K562 (cell line): ENCODE results near the gene ACTG2. TPM values are rescaled to one million over a fixed set of nuclear protein-coding genes. Genes with fewer than 3 reads are reported as not detected.

Experiments used
- ATAC-seq: fragments of 200-7000 bp; cut with Tn5 transposase; 3 replicates; pipeline ENCODE4 v1.9.1; 2020; ENCODE audit warnings: moderate library complexity
- BruUV-seq: library from RNA; stranded (reverse); fragments of 400-500 nt; replicated peaks from 2 replicates; lab custom pipeline; 2021; lab: Mats Ljungman, UMichigan
- CTCF ChIA-PET: fragments of 300-600 bp; formaldehyde crosslinking; extraction: SDS; loops from one replicate; lab custom pipeline; 2021; ENCODE audit warnings: low intra/inter-chr PET ratio; lab: Yijun Ruan, JAX
- POLR2A ChIA-PET: fragments of 300-600, 350-650 bp; sonication (Branson Sonifier 250); formaldehyde crosslinking; extraction: SDS; loops from one replicate; lab custom pipeline; 2021; ENCODE audit warnings: antibody characterized with exemption, inconsistent platforms; lab: Yijun Ruan, JAX
- DNase-seq, 4 experiments: peaks; one replicate each; pipeline versions ENCODE4 v3.0.0 to v3.0.0-alpha.2; 2011 to 2018; ENCODE audit warnings: low spot score in 3 of 4, mixed read lengths in 3 of 4; ENCODE audit errors: extremely low read depth in 1 of 4
- FAIRE-seq: peaks from 2 replicates; lab custom pipeline; 2011; peaks lifted over from hg19 to GRCh38; lab: Jason Lieb, UNC
- H2AFZ ChIP-seq: 2 replicates; pipeline ENCODE4 v1.6.0; 2011; ENCODE audit warnings: low read depth, low read length, control low read depth, inconsistent platforms
- H3K27ac ChIP-seq: fragments of 200-600 bp; 3 replicates; pipeline ENCODE4 v1.8.0; 2011; ENCODE audit warnings: low read depth, mild to moderate bottlenecking, control low read depth, inconsistent platforms, low read length, moderate library complexity, mixed read lengths; ENCODE audit errors: extremely low read depth
- H3K27me3 ChIP-seq, 2 experiments: fragments of 300-600 bp in 1 of 2; 2 replicates in 1 of 2; 3 replicates in 1 of 2; pipeline versions ENCODE4 v1.6.0 to v1.8.0; 2011; ENCODE audit warnings: inconsistent platforms in 2 of 2, low read length in 2 of 2, mild to moderate bottlenecking in 1 of 2, mixed read lengths in 1 of 2, moderate library complexity in 1 of 2; ENCODE audit not compliant: control insufficient read depth in 2 of 2, insufficient read depth in 2 of 2
- H3K36me3 ChIP-seq: fragments of 300-600 bp; 3 replicates; pipeline ENCODE4 v1.8.0; 2011; ENCODE audit warnings: mild to moderate bottlenecking, low read length, inconsistent platforms; ENCODE audit not compliant: control insufficient read depth, insufficient read depth
- H3K4me1 ChIP-seq, 2 experiments: fragments of 200-600 bp in 1 of 2; replicated peaks in 1 of 2; 2 replicates in 1 of 2; 3 replicates in 1 of 2; pipeline versions ENCODE4 v1.5.1 to v1.8.0; 2011; ENCODE audit warnings: inconsistent platforms in 2 of 2, low read length in 2 of 2, mild to moderate bottlenecking in 1 of 2, mixed read lengths in 1 of 2, moderate library complexity in 1 of 2; ENCODE audit not compliant: control insufficient read depth in 2 of 2, insufficient read depth in 2 of 2
- H3K4me2 ChIP-seq: 2 replicates; pipeline ENCODE4 v1.6.1; 2011; ENCODE audit warnings: low read length, control low read depth, inconsistent platforms, mixed read lengths; ENCODE audit not compliant: insufficient read depth
- H3K4me3 ChIP-seq: fragments of 200-600 bp; sonication (generic), shearing (Covaris generic); 2 replicates; pipeline ENCODE4 v1.5.1; 2016; ENCODE audit warnings: control low read depth, inconsistent platforms
- H3K79me2 ChIP-seq: fragments of 200-600 bp; 3 replicates; pipeline ENCODE4 v1.8.0; 2011; ENCODE audit warnings: low read length, inconsistent platforms; ENCODE audit not compliant: control insufficient read depth, insufficient read depth
- H3K9ac ChIP-seq, 2 experiments: 2 replicates each; pipeline versions ENCODE4 v1.6.0 to v1.6.1; 2011; ENCODE audit warnings: low read depth in 2 of 2, low read length in 2 of 2, control low read depth in 1 of 2, inconsistent platforms in 1 of 2, mild to moderate bottlenecking in 1 of 2, mixed read lengths in 1 of 2; ENCODE audit not compliant: insufficient read depth in 1 of 2
- H3K9me1 ChIP-seq: one replicate; pipeline ENCODE4 v1.6.0; 2011; ENCODE audit warnings: inconsistent platforms, mild to moderate bottlenecking, low read length, moderate library complexity; ENCODE audit not compliant: control insufficient read depth, insufficient read depth
- H3K9me3 ChIP-seq: replicated peaks from 2 replicates; pipeline ENCODE4 v1.5.1; 2011; ENCODE audit warnings: low read depth, low read length, inconsistent platforms; ENCODE audit not compliant: control insufficient read depth, insufficient read depth
- H4K20me1 ChIP-seq: replicated peaks from 2 replicates; pipeline ENCODE4 v1.6.1; 2011; ENCODE audit warnings: low read length, inconsistent platforms, mixed read lengths; ENCODE audit not compliant: control insufficient read depth, insufficient read depth
- EGR1 ChIP-seq: fragments of 450-650 bp; conservative IDR thresholded peaks from 2 replicates; pipeline ENCODE4 v1.6.1; 2017; ENCODE audit warnings: mild to moderate bottlenecking
- FIP1L1 ChIP-seq: fragments of 200-400 bp; formaldehyde crosslinking; IDR thresholded peaks from 2 replicates; pipeline ENCODE4 v1.6.1; 2018; ENCODE audit warnings: mild to moderate bottlenecking, low read depth, low read length; ENCODE audit not compliant: poor library complexity, severe bottlenecking
- MED1 ChIP-seq: sonication (generic); formaldehyde crosslinking; IDR thresholded peaks from 2 replicates; pipeline ENCODE4 v1.8.1; 2023; ENCODE audit warnings: missing genetic modification reagents, borderline replicate concordance
- WGBS: fragments of 100-300 bp; shearing (Covaris generic); methylation state at CpG from one replicate; pipeline ENCODE4 v1.1.6; 2016; ENCODE audit warnings: low coverage, mixed read lengths; ENCODE audit not compliant: insufficient coverage; ENCODE audit errors: missing lambda C conversion rate; 5-methylcytosine and 5-hydroxymethylcytosine counted together
- in situ Hi-C: fragments of 300-500 bp; cut with MboI; formaldehyde crosslinking; loops from 4 replicates; pipeline ENCODE4 v1.15.0; 2018; ENCODE audit warnings: inconsistent platforms, mixed read lengths
- intact Hi-C: fragments of 100-400 bp; cut with micrococcal nuclease; formaldehyde crosslinking; loops from 2 replicates; pipeline ENCODE4 v1.14.2; 2022
- polyA plus RNA-seq, 8 experiments: library from polyadenylated mRNA; depleted of rRNA in 4 of 8; stranded (reverse) in 5 of 8; unstranded in 3 of 8; fragments of >200 nt; fragmentation: Nextera tagmentation in 2 of 8; fragmentation: Illumina TruSeq in 1 of 8; extraction: Ambion mirVana in 2 of 8; extraction: Trizol in 1 of 8; gene quantifications; 2 replicates each; pipeline versions ENCODE4 v1.2.1 to v1.2.3, GENCODE V29; 2011 to 2014; ENCODE audit warnings: inconsistent platforms in 1 of 8, missing spikeins in 1 of 8
- total RNA-seq, 7 experiments: library from RNA; depleted of rRNA in 6 of 7; stranded (reverse); fragments of >200 nt in 6 of 7; fragmentation: Illumina TruSeq in 2 of 7; extraction: Trizol in 2 of 7; gene quantifications; 2 replicates each; pipeline versions ENCODE4 v1.2.1 to v1.2.3, GENCODE V29; 2011 to 2021; ENCODE audit warnings: low replicate concordance in 1 of 7

ACTG2 gene
- total and polyA plus RNA-seq, 9 of the 15 experiments (the other 6 are each of a cell fraction or from before 2014, with no cell fraction given), result 0.06 to 0.60 TPM; not detected in 7

GRCh38 chr2:73926493-73927327 is 33.9 kb downstream of the ACTG2 start, which contains the start of gene DGUOK (continued):
- TF ChIP-seq MED1, result no peak

GRCh38 chr2:73927344-73927743 is 34.5 kb downstream of the ACTG2 start:
- H2AFZ ChIP-seq, result no peak overlapping the region
- ChIA-PET POLR2A (interaction anchor here (0.6 to 1.2 kb wide), 13 partner anchors 8 to 259 kb away, joined by 3 to 4 read pairs (median 3); no protein-coding TSS in a partner anchor), CTCF (interaction anchor here (1.2 kb wide), 1 partner anchor 246 kb away, joined by 4 read pairs; no protein-coding TSS in a partner anchor)
- H3K4me3 ChIP-seq, result peak overlapping the region; percentile 81
- DNase-seq (no peak), FAIRE-seq (no peak), ATAC-seq (no peak)
- H3K27me3 ChIP-seq, result no peaks in the 10 kb centered on the region
- H3K79me2 ChIP-seq, result peaks cover 55% of the 10 kb centered on the region
- WGBS, result under 1% methylated on average over 6 of the region's 6 CpGs
- peaks cover 14 to 30% of the 10 kb centered on the region in 2 experiments; a peak in 4 of 5 replicates for H3K4me1 ChIP-seq
- H3K9me1 ChIP-seq, result no peaks in the 10 kb centered on the region
- TF ChIP-seq EGR1, result no peak
- TF ChIP-seq FIP1L1, result peak; percentile 6
- peak overlapping the region; percentile 90 for H3K4me2 ChIP-seq
- H4K20me1 ChIP-seq, result peaks cover 20% of the 10 kb centered on the region; the same call in 1 of the 2 replicates
- H3K9ac ChIP-seq, result peak overlapping the region; percentile 98 to 100
- no peaks in the 10 kb centered on the region for H3K9me3 ChIP-seq
- TSS peak; percentile 67 for BruUV-seq
- intact Hi-C loops (loop anchor here (10.0 kb wide), 1 partner anchor 217 kb away; the partner anchor contains the start of gene BOLA3), in situ Hi-C loops (no loop called here)
- H3K27ac ChIP-seq, result peak overlapping the region; percentile 93
- H3K36me3 ChIP-seq, result peaks cover 37% of the 10 kb centered on the region; the same call in 2 of the 3 replicates
